ENCODE data around the gene ZNF302. TPM values are rescaled to one million over a fixed set of nuclear protein-coding genes. Genes with fewer than 3 reads are reported as not detected.

Gene ZNF302
- total RNA-seq, 1 experiment from 2014 or later, result 15.9 TPM

GRCh38 chr19:34688592-34688991, 11.1 kb downstream of the ZNF302 start:
- H3K4me2 ChIP-seq (ENCODE audit: low read length), result no peak overlapping the region
- ChIA-PET CTCF (no interaction called here), POLR2A (ENCODE audit: unreplicated experiment) (no interaction called here)
- no peak overlapping the region for H2AFZ ChIP-seq (ENCODE audit: low read length)
- TF ChIP-seq, protein P1, sequence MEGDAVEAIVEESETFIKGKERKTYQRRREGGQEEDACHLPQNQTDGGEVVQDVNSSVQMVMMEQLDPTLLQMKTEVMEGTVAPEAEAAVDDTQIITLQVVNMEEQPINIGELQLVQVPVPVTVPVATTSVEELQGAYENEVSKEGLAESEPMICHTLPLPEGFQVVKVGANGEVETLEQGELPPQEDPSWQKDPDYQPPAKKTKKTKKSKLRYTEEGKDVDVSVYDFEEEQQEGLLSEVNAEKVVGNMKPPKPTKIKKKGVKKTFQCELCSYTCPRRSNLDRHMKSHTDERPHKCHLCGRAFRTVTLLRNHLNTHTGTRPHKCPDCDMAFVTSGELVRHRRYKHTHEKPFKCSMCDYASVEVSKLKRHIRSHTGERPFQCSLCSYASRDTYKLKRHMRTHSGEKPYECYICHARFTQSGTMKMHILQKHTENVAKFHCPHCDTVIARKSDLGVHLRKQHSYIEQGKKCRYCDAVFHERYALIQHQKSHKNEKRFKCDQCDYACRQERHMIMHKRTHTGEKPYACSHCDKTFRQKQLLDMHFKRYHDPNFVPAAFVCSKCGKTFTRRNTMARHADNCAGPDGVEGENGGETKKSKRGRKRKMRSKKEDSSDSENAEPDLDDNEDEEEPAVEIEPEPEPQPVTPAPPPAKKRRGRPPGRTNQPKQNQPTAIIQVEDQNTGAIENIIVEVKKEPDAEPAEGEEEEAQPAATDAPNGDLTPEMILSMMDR (conservative IDR thresholded peaks at IDR 0.05; ENCODE audit: low read depth, low read length), result no peak
- TF ChIP-seq EZH2phosphoT487 (IDR thresholded peaks at IDR 0.05; ENCODE audit: borderline replicate concordance, low read length) (no peak), EZH2 (IDR thresholded peaks at IDR 0.05; ENCODE audit: low read length, unreplicated experiment) (no peak)
- intact Hi-C loops (cut with micrococcal nuclease), result no loop called here
- H3F3A ChIP-seq (ENCODE audit: low read length, unreplicated experiment), result no peaks in the 10 kb centered on the region
- no peaks in the 10 kb centered on the region for H3K9me2 ChIP-seq (replicated peaks; ENCODE audit: low read length)
- H3K4me1 ChIP-seq (ENCODE audit: insufficient read depth, low read length), result 0 out of 2 replicates have a peak, but pooled peaks cover 3% of the 10 kb centered on the region
- no peaks in the 10 kb centered on the region for H4K20me1 ChIP-seq (ENCODE audit: low read length)
- no peak overlapping the region for H3K4me3 ChIP-seq (ENCODE audit: low read length)
- H3K9me3 ChIP-seq (ENCODE audit: low read length), result no peaks in the 10 kb centered on the region
- no peaks in the 10 kb centered on the region for H3K79me2 ChIP-seq (ENCODE audit: low read length)
- H3K27ac ChIP-seq (ENCODE audit: low read length), result no peak overlapping the region
- BruUV-seq (replicated peaks), result no TSS peak
- no peak overlapping the region for H3K9ac ChIP-seq (ENCODE audit: low read length)
- peaks cover 10% of the 10 kb centered on the region for H3K36me3 ChIP-seq (ENCODE audit: low read depth, low read length)
- H3K27me3 ChIP-seq (ENCODE audit: low read length), result no peaks in the 10 kb centered on the region
- ATAC-seq, result no peak
- no peak for DNase-seq

GRCh38 chr19:34690372-34690771, 12.9 kb downstream of the ZNF302 start:
- Histone ChIP-seq H3K4me3 (ENCODE audit: low read length) (no peak overlapping the region), H3K27ac (ENCODE audit: low read length) (no peak overlapping the region), H2AFZ (ENCODE audit: low read length) (no peak overlapping the region), H3K4me1 (ENCODE audit: insufficient read depth, low read length) (0 out of 2 replicates have a peak, but pooled peaks cover 3% of the 10 kb centered on the region), H3F3A (ENCODE audit: low read length, unreplicated experiment) (no peaks in the 10 kb centered on the region), H3K9ac (ENCODE audit: low read length) (no peak overlapping the region), H3K9me2 (replicated peaks; ENCODE audit: low read length) (no peaks in the 10 kb centered on the region), H3K36me3 (ENCODE audit: low read depth, low read length) (no peaks in the 10 kb centered on the region), H3K79me2 (ENCODE audit: low read length) (no peaks in the 10 kb centered on the region), H3K27me3 (ENCODE audit: low read length) (no peaks in the 10 kb centered on the region), H3K4me2 (ENCODE audit: low read length) (no peak overlapping the region), H3K9me3 (ENCODE audit: low read length) (no peaks in the 10 kb centered on the region), H4K20me1 (ENCODE audit: low read length) (no peaks in the 10 kb centered on the region)
- CTCF ChIA-PET, result no interaction called here
- no TSS peak for BruUV-seq (replicated peaks)
- DNase-seq (no peak), ATAC-seq (no peak)
- POLR2A ChIA-PET (ENCODE audit: unreplicated experiment), result no interaction called here
- intact Hi-C loops (cut with micrococcal nuclease), result no loop called here
- no peak for TF ChIP-seq EZH2phosphoT487 (IDR thresholded peaks at IDR 0.05; ENCODE audit: borderline replicate concordance, low read length)
- TF ChIP-seq EZH2 (IDR thresholded peaks at IDR 0.05; ENCODE audit: low read length, unreplicated experiment), result no peak
- TF ChIP-seq, protein P1 (conservative IDR thresholded peaks at IDR 0.05; ENCODE audit: low read depth, low read length), result no peak

- no peak overlapping the region for H3K4me2 ChIP-seq (ENCODE audit: low read length)
- peak overlapping the region; percentile 34; the same call in 1 of the 2 replicates for H2AFZ ChIP-seq (ENCODE audit: low read length)
- H3K79me2 ChIP-seq (ENCODE audit: low read length), result no peaks in the 10 kb centered on the region
- peak; percentile 24; the same call in 1 of the 2 replicates for ATAC-seq
- ChIA-PET CTCF (no interaction called here), POLR2A (ENCODE audit: unreplicated experiment) (no interaction called here)
- H3K4me3 ChIP-seq (ENCODE audit: low read length), result no peak overlapping the region
- intact Hi-C loops (cut with micrococcal nuclease), result no loop called here
- H3K36me3 ChIP-seq (ENCODE audit: low read depth, low read length), result no peaks in the 10 kb centered on the region
- H3K27ac ChIP-seq (ENCODE audit: low read length), result no peak overlapping the region
- H3K9me2 ChIP-seq (replicated peaks; ENCODE audit: low read length), result no peaks in the 10 kb centered on the region
- no TSS peak for BruUV-seq (replicated peaks)
- TF ChIP-seq EZH2phosphoT487 (IDR thresholded peaks at IDR 0.05; ENCODE audit: borderline replicate concordance, low read length), result no peak
- TF ChIP-seq EZH2 (IDR thresholded peaks at IDR 0.05; ENCODE audit: low read length, unreplicated experiment), result no peak
- TF ChIP-seq, protein P1 (conservative IDR thresholded peaks at IDR 0.05; ENCODE audit: low read depth, low read length), result no peak
- no peak overlapping the region for H3K9ac ChIP-seq (ENCODE audit: low read length)
- H3F3A ChIP-seq (ENCODE audit: low read length, unreplicated experiment), result no peaks in the 10 kb centered on the region
- peak; percentile 38 for DNase-seq
- H3K4me1 ChIP-seq (ENCODE audit: insufficient read depth, low read length), result 0 out of 2 replicates have a peak, but pooled peaks cover 3% of the 10 kb centered on the region
- H3K27me3 ChIP-seq (ENCODE audit: low read length), result no peaks in the 10 kb centered on the region
- H3K9me3 ChIP-seq (ENCODE audit: low read length), result no peaks in the 10 kb centered on the region
- no peaks in the 10 kb centered on the region for H4K20me1 ChIP-seq (ENCODE audit: low read length)
Measured at GRCh38 chr19:34692549-34692948, 15.1 kb downstream of the ZNF302 start.

Data from PC-3 (cell line).